Osteoblast (primary cell): ENCODE data around the gene DCDC1. TPM values are rescaled to one million over a fixed set of nuclear protein-coding genes. Genes with fewer than 3 reads are reported as not detected.

Source experiments
- DNase-seq: peaks from one replicate; pipeline ENCODE4 v3.0.0; 2011; ENCODE audit warnings: low spot score, mixed read lengths; ENCODE audit not compliant: insufficient read length; ENCODE audit errors: missing footprints
- H2AFZ ChIP-seq: 2 replicates; pipeline ENCODE4 v1.6.0; 2011; ENCODE audit warnings: mild to moderate bottlenecking, low read length
- H3K27ac ChIP-seq: 2 replicates; pipeline ENCODE4 v1.5.1; 2011; ENCODE audit warnings: mild to moderate bottlenecking, low read depth, low read length, moderate library complexity
- H3K27me3 ChIP-seq: 2 replicates; pipeline ENCODE4 v1.6.0; 2012; ENCODE audit warnings: mild to moderate bottlenecking, control low read depth, inconsistent platforms, low read length, moderate library complexity; ENCODE audit not compliant: insufficient read depth
- H3K36me3 ChIP-seq: 2 replicates; pipeline ENCODE4 v1.5.1; 2011; ENCODE audit warnings: mild to moderate bottlenecking, low read length, control low read depth, moderate library complexity; ENCODE audit not compliant: insufficient read depth
- H3K4me1 ChIP-seq: 2 replicates; pipeline ENCODE4 v1.5.1; 2011; ENCODE audit warnings: mild to moderate bottlenecking, low read length, control low read depth, moderate library complexity; ENCODE audit not compliant: insufficient read depth
- H3K4me2 ChIP-seq: 2 replicates; pipeline ENCODE4 v1.6.0; 2011; ENCODE audit warnings: mild to moderate bottlenecking, low read length; ENCODE audit not compliant: insufficient read depth
- H3K4me3 ChIP-seq: fragments of 200-600 bp; sonication (generic); 3 replicates; pipeline ENCODE4 v1.5.1; 2012; ENCODE audit warnings: mild to moderate bottlenecking, low read length, inconsistent platforms; ENCODE audit not compliant: insufficient read depth
- H3K79me2 ChIP-seq: 2 replicates; pipeline ENCODE4 v1.6.0; 2012; ENCODE audit warnings: mild to moderate bottlenecking, low read length, control low read depth, inconsistent platforms; ENCODE audit not compliant: insufficient read depth
- H3K9me3 ChIP-seq: 2 replicates; pipeline ENCODE4 v1.5.1; 2011; ENCODE audit warnings: low read depth, low read length, control low read depth
- H4K20me1 ChIP-seq: 2 replicates; pipeline ENCODE4 v1.6.0; 2012; ENCODE audit warnings: mild to moderate bottlenecking, low read length, control low read depth; ENCODE audit not compliant: insufficient read depth
- CTCF ChIP-seq: IDR thresholded peaks from 2 replicates; pipeline ENCODE4 v1.5.1; 2011; ENCODE audit warnings: mild to moderate bottlenecking, low read depth, low read length, moderate library complexity; ENCODE audit errors: extremely low read depth
- total RNA-seq: library from RNA; depleted of rRNA; stranded (reverse); fragments of >200 nt; gene quantifications from 2 replicates; pipeline ENCODE4 v1.2.3, GENCODE V29; 2012

DCDC1 gene
- total RNA-seq, 1 donor = 1.1 TPM

GRCh38 chr11:31030138-31030792, 339.3 kb downstream of the DCDC1 start:
- no peak for DNase-seq
- Histone ChIP-seq H3K4me2 (no peak overlapping the region), H3K79me2 (no peaks in the 10 kb centered on the region), H3K9me3 (no peaks in the 10 kb centered on the region), H3K36me3 (no peaks in the 10 kb centered on the region), H3K4me1 (no peaks in the 10 kb centered on the region), H3K27ac (no peak overlapping the region), H4K20me1 (no peaks in the 10 kb centered on the region), H2AFZ (no peak overlapping the region), H3K27me3 (no peaks in the 10 kb centered on the region), H3K4me3 (no peak overlapping the region)
- TF ChIP-seq CTCF = no peak

- H3K4me2 ChIP-seq = no peak overlapping the region
- no peak for TF ChIP-seq CTCF
These were observed 343.2 kb downstream of the DCDC1 start for GRCh38 chr11:31026315-31026714.

GRCh38 chr11:31022080-31022479, 347.5 kb downstream of the DCDC1 start:
- DNase-seq = no peak
- Histone ChIP-seq H3K4me3 (no peak overlapping the region), H3K4me1 (no peaks in the 10 kb centered on the region), H3K79me2 (no peaks in the 10 kb centered on the region), H2AFZ (no peak overlapping the region), H3K27me3 (no peaks in the 10 kb centered on the region), H3K36me3 (no peaks in the 10 kb centered on the region), H3K27ac (no peak overlapping the region), H4K20me1 (no peaks in the 10 kb centered on the region), H3K9me3 (no peaks in the 10 kb centered on the region), H3K4me2 (no peak overlapping the region)
- no peak for TF ChIP-seq CTCF

More at GRCh38 chr11:31026315-31026714, 343.2 kb downstream of the DCDC1 start:
- Histone ChIP-seq H3K36me3 (no peaks in the 10 kb centered on the region), H3K9me3 (no peaks in the 10 kb centered on the region), H3K4me1 (no peaks in the 10 kb centered on the region), H3K27ac (no peak overlapping the region), H3K27me3 (no peaks in the 10 kb centered on the region), H2AFZ (no peak overlapping the region), H3K79me2 (no peaks in the 10 kb centered on the region), H4K20me1 (no peaks in the 10 kb centered on the region), H3K4me3 (no peak overlapping the region)
- no peak for DNase-seq

- Histone ChIP-seq H3K4me3 (no peak overlapping the region), H4K20me1 (no peaks in the 10 kb centered on the region), H2AFZ (no peak overlapping the region), H3K4me2 (no peak overlapping the region), H3K9me3 (no peaks in the 10 kb centered on the region), H3K36me3 (no peaks in the 10 kb centered on the region), H3K27ac (no peak overlapping the region), H3K4me1 (no peaks in the 10 kb centered on the region), H3K79me2 (no peaks in the 10 kb centered on the region), H3K27me3 (no peaks in the 10 kb centered on the region)
- no peak for DNase-seq
- TF ChIP-seq CTCF = no peak
These were observed 349.8 kb downstream of the DCDC1 start for GRCh38 chr11:31019786-31020185.
